ENCODE measurements around the gene MRI1. TPM values are rescaled to one million over a fixed set of nuclear protein-coding genes. Genes with fewer than 3 reads are reported as not detected.

The MRI1 gene
- total RNA-seq, 1 donor from 2014 or later: 46.8 TPM

Small RNAs within 50 kb of the gene (small RNA-seq; reads per million reads assigned to genes)
- gene RN7SL619P (ENCODE audit: low replicate concordance): not detected

Other genes starting within 250 kb of the MRI1 start
- 45.6 TPM for gene C19orf53, start 9.9 kb downstream of the MRI1 start, total RNA-seq
- 10.6 TPM for gene ZSWIM4, start 30.9 kb downstream of the MRI1 start, total RNA-seq
- not detected for gene NANOS3, start 112.6 kb downstream of the MRI1 start, total RNA-seq
- 3.1 TPM for gene BRME1, start 141.6 kb downstream of the MRI1 start, total RNA-seq
- gene CC2D1A, start 141.7 kb downstream of the MRI1 start, total RNA-seq: 11.9 TPM
- 1.5 TPM for gene PODNL1, start 173.9 kb downstream of the MRI1 start, total RNA-seq
- gene DCAF15, start 188.0 kb downstream of the MRI1 start, total RNA-seq: 12.3 TPM
- 4.3 TPM for gene RFX1, start 241.8 kb downstream of the MRI1 start, total RNA-seq

Measured in tongue (tissue), 2 donors.